Astrocyte of the spinal cord (primary cell): ENCODE results near the gene HES3.

Experiments used
- DNase-seq: peaks from one replicate; pipeline ENCODE4 v3.0.0; 2011; ENCODE audit warnings: low read depth, low spot score
- H3K4me3 ChIP-seq: 2 replicates; pipeline ENCODE4 v1.5.1; 2011; ENCODE audit warnings: low read depth, mild to moderate bottlenecking, low read length, moderate library complexity
- CTCF ChIP-seq: IDR thresholded peaks from 2 replicates; pipeline ENCODE4 v1.5.1; 2012; ENCODE audit warnings: low read depth, mild to moderate bottlenecking, low read length, inconsistent platforms
- in situ Hi-C: cut with HindIII; loops from 2 replicates; pipeline ENCODE4 v1.10.0; 2017; ENCODE audit warnings: low sequenced_read_pairs

HES3 gene

GRCh38 chr1:6234502-6235295, 9.3 kb upstream of the HES3 start:
- in situ Hi-C loops = no loop called here
- peak overlapping the region; percentile 83 for H3K4me3 ChIP-seq
- no peak for TF ChIP-seq CTCF
- peak; percentile 10 for DNase-seq

- TF ChIP-seq CTCF = no peak
- in situ Hi-C loops = no loop called here
- DNase-seq = no peak
- peak overlapping the region; percentile 83 for H3K4me3 ChIP-seq
Observed at GRCh38 chr1:6235296-6235677, 8.7 kb upstream of the HES3 start.

GRCh38 chr1:6237093-6237492, 6.9 kb upstream of the HES3 start:
- no peak overlapping the region for H3K4me3 ChIP-seq
- in situ Hi-C loops = no loop called here
- DNase-seq = no peak
- no peak for TF ChIP-seq CTCF

- no peak overlapping the region for H3K4me3 ChIP-seq
- no peak for TF ChIP-seq CTCF
- DNase-seq = no peak
- in situ Hi-C loops = no loop called here
Observed at GRCh38 chr1:6239213-6239752, 4.7 kb upstream of the HES3 start.

- in situ Hi-C loops = no loop called here
Observed at GRCh38 chr1:6239950-6240768, 3.8 kb upstream of the HES3 start.

More at GRCh38 chr1:6239950-6240768, 3.8 kb upstream of the HES3 start:
- TF ChIP-seq CTCF = no peak
- no peak for DNase-seq
- H3K4me3 ChIP-seq = no peak overlapping the region
